ENCODE results near the gene ACADS.

GRCh38 chr12:120757949-120758348 lies 32.3 kb downstream of the ACADS start:
- TF ChIP-seq USF1 (CRISPR knock-in tag; IDR thresholded peaks at IDR 0.05) (no peak), POLR2A (conservative IDR thresholded peaks at IDR 0.05) (no peak; the same call in 1 of the 2 replicates), ARID3A (IDR thresholded peaks at IDR 0.05; ENCODE audit: borderline replicate concordance, low read depth, low read length) (no peak), ZNF146 (CRISPR knock-in tag; IDR thresholded peaks at IDR 0.05; ENCODE audit: unreplicated experiment) (no peak), CBX5 (IDR thresholded peaks at IDR 0.05; ENCODE audit: borderline replicate concordance, low read depth) (no peak), TRIM28 (IDR thresholded peaks at IDR 0.05) (no peak), E2F3 (CRISPR knock-in tag; IDR thresholded peaks at IDR 0.05) (no peak), ATF6 (CRISPR knock-in tag; IDR thresholded peaks at IDR 0.05) (no peak), KDM4B (IDR thresholded peaks at IDR 0.05; ENCODE audit: borderline replicate concordance in 2 of 2, low read depth in 1 of 2) (no peak), STAG1 (CRISPR knock-in tag; IDR thresholded peaks at IDR 0.05; ENCODE audit: borderline replicate concordance) (no peak), ZNF830 (CRISPR knock-in tag; IDR thresholded peaks at IDR 0.05) (no peak), GABPA (tag; conservative IDR thresholded peaks at IDR 0.05; ENCODE audit: low read depth) (no peak), ELK1 (CRISPR knock-in tag; IDR thresholded peaks at IDR 0.05) (no peak), EP300 (IDR thresholded peaks at IDR 0.05; ENCODE audit: low read length) (no peak)

All from K562 (cell line).